DOHH2 (cell line): Measurements from ENCODE around the gene NOTCH1.

ENCODE experiments used
- CTCF ChIP-seq: fragments of 200-600 bp; sonication (generic); IDR thresholded peaks from one replicate; pipeline ENCODE4 v1.5.1; 2014; ENCODE audit warnings: antibody characterized with exemption, mild to moderate bottlenecking, low read depth, low read length; ENCODE audit not compliant: poor library complexity, severe bottlenecking
- EZH2phosphoT487 ChIP-seq: fragments of 200-600 bp; sonication (generic); IDR thresholded peaks from 2 replicates; pipeline ENCODE4 v1.6.1; 2017; ENCODE audit warnings: borderline replicate concordance, mild to moderate bottlenecking, antibody characterized with exemption, low read length, moderate library complexity, mixed read lengths

- TF ChIP-seq CTCF (no peak), EZH2phosphoT487 (no peak)
Observed at GRCh38 chr9:136517012-136517743, 28.7 kb downstream of the NOTCH1 start.
